HEK293T (cell line): Measurements from ENCODE around the gene CCDC149.

ENCODE experiments used
- ARNT ChIP-seq: fragments of 450-650 bp; IDR thresholded peaks from 2 replicates; pipeline ENCODE4 v1.6.1; 2017; ENCODE audit warnings: mild to moderate bottlenecking
- BHLHE40 ChIP-seq: fragments of 450-650 bp; IDR thresholded peaks from 2 replicates; pipeline ENCODE4 v1.6.1; 2016; ENCODE audit warnings: mild to moderate bottlenecking, moderate library complexity, borderline replicate concordance
- CTBP1 ChIP-seq: fragments of 450-650 bp; IDR thresholded peaks from 2 replicates; pipeline ENCODE4 v1.6.1; 2016; ENCODE audit warnings: borderline replicate concordance
- ELF4 ChIP-seq: fragments of 450-650 bp; IDR thresholded peaks from 2 replicates; pipeline ENCODE4 v1.6.1; 2017; ENCODE audit warnings: antibody characterized with exemption
- FOXK2 ChIP-seq: fragments of 450-650 bp; IDR thresholded peaks from 2 replicates; pipeline ENCODE4 v1.6.1; 2016; ENCODE audit warnings: mild to moderate bottlenecking
- FOXM1 ChIP-seq: fragments of 450-650 bp; IDR thresholded peaks from 2 replicates; pipeline ENCODE4 v1.6.1; 2017; ENCODE audit warnings: mild to moderate bottlenecking, borderline replicate concordance
- HDGF ChIP-seq: fragments of 450-650 bp; IDR thresholded peaks from 2 replicates; pipeline ENCODE4 v1.6.1; 2017; ENCODE audit warnings: antibody characterized with exemption, borderline replicate concordance
- LEF1 ChIP-seq: fragments of 450-650 bp; IDR thresholded peaks from 2 replicates; pipeline ENCODE4 v1.6.1; 2017; ENCODE audit warnings: mild to moderate bottlenecking, borderline replicate concordance
- NFRKB ChIP-seq: fragments of 450-650 bp; IDR thresholded peaks from 2 replicates; pipeline ENCODE4 v1.6.1; 2016; ENCODE audit warnings: mild to moderate bottlenecking, moderate library complexity
- PKNOX1 ChIP-seq: fragments of 450-650 bp; IDR thresholded peaks from 2 replicates; pipeline ENCODE4 v1.6.1; 2016
- SP1 ChIP-seq: fragments of 450-650 bp; IDR thresholded peaks from 2 replicates; pipeline ENCODE4 v1.6.1; 2017
- SUZ12 ChIP-seq: fragments of 450-650 bp; IDR thresholded peaks from 2 replicates; pipeline ENCODE4 v1.6.1; 2016; ENCODE audit warnings: mild to moderate bottlenecking
- TARDBP ChIP-seq: fragments of 450-650 bp; IDR thresholded peaks from 2 replicates; pipeline ENCODE4 v1.6.1; 2016
- ZNF384 ChIP-seq: fragments of 450-650 bp; IDR thresholded peaks from 2 replicates; pipeline ENCODE4 v1.6.1; 2016

GRCh38 chr4:24837781-24838180 is 75.1 kb downstream of the CCDC149 start:
- TF ChIP-seq SP1 = no peak
- TF ChIP-seq TARDBP = no peak
- no peak for TF ChIP-seq FOXM1
- no peak for TF ChIP-seq PKNOX1
- TF ChIP-seq ARNT = no peak
- TF ChIP-seq NFRKB = no peak
- TF ChIP-seq LEF1 = no peak
- no peak for TF ChIP-seq BHLHE40
- TF ChIP-seq SUZ12 = no peak
- TF ChIP-seq HDGF = no peak
- TF ChIP-seq CTBP1 = no peak
- TF ChIP-seq FOXK2 = no peak
- no peak for TF ChIP-seq ZNF384
- no peak for TF ChIP-seq ELF4
